Activated T-cell treated with anti-CD3 and anti-CD28 coated beads, Interleukin-2, amount 50 U/mL, for 24 hours (primary cell): ENCODE data around the gene DCAF4.

Experiments used
- DNase-seq: peaks from one replicate; pipeline ENCODE4 v3.0.0-alpha.2; 2020
- H3K27ac Mint-ChIP-seq: 2 replicates; pipeline ENCODE4 v1.8.0; 2020; ENCODE audit warnings: mild to moderate bottlenecking, mixed read lengths
- H3K27me3 Mint-ChIP-seq: 2 replicates; pipeline ENCODE4 v1.8.0; 2020; ENCODE audit warnings: mixed read lengths
- H3K36me3 Mint-ChIP-seq: 2 replicates; pipeline ENCODE4 v1.8.0; 2020; ENCODE audit warnings: low read depth, mixed read lengths
- H3K4me1 Mint-ChIP-seq: 2 replicates; pipeline ENCODE4 v1.8.0; 2020; ENCODE audit warnings: low read depth, mixed read lengths
- H3K4me3 Mint-ChIP-seq: 2 replicates; pipeline ENCODE4 v1.8.0; 2020; ENCODE audit warnings: mild to moderate bottlenecking, moderate library complexity, mixed read lengths
- H3K9me3 Mint-ChIP-seq: 2 replicates; pipeline ENCODE4 v1.8.0; 2020; ENCODE audit warnings: mixed read lengths

DCAF4 gene

GRCh38 chr14:72889366-72889765 lies 36.9 kb upstream of the DCAF4 start:
- H3K27me3 Mint-ChIP-seq, result peaks cover 27% of the 10 kb centered on the region
- H3K36me3 Mint-ChIP-seq, result peaks cover 3% of the 10 kb centered on the region
- peaks cover 21% of the 10 kb centered on the region for H3K4me1 Mint-ChIP-seq
- DNase-seq, result no peak
- H3K9me3 Mint-ChIP-seq, result no peaks in the 10 kb centered on the region
- H3K4me3 Mint-ChIP-seq, result no peak overlapping the region
- no peak overlapping the region for H3K27ac Mint-ChIP-seq

GRCh38 chr14:72891666-72892102 lies 34.6 kb upstream of the DCAF4 start:
- peaks cover 41% of the 10 kb centered on the region for H3K27me3 Mint-ChIP-seq

GRCh38 chr14:72892103-72892878 lies 34.0 kb upstream of the DCAF4 start:
- Mint-ChIP-seq H3K4me3 (peak overlapping the region; percentile 81), H3K36me3 (peaks cover 3% of the 10 kb centered on the region), H3K9me3 (no peaks in the 10 kb centered on the region), H3K27ac (peak overlapping the region; percentile 59), H3K27me3 (peaks cover 46% of the 10 kb centered on the region), H3K4me1 (peaks cover 29% of the 10 kb centered on the region)
- peak; percentile 50 for DNase-seq

More at GRCh38 chr14:72891666-72892102, 34.6 kb upstream of the DCAF4 start:
- Mint-ChIP-seq H3K36me3 (peaks cover 3% of the 10 kb centered on the region), H3K4me1 (peaks cover 29% of the 10 kb centered on the region), H3K9me3 (no peaks in the 10 kb centered on the region), H3K4me3 (peak overlapping the region; percentile 81), H3K27ac (no peak overlapping the region)
- DNase-seq, result no peak

GRCh38 chr14:72892879-72893635 lies 33.2 kb upstream of the DCAF4 start:
- Mint-ChIP-seq H3K4me1 (peaks cover 29% of the 10 kb centered on the region), H3K4me3 (peak overlapping the region; percentile 81), H3K36me3 (peaks cover 3% of the 10 kb centered on the region), H3K9me3 (no peaks in the 10 kb centered on the region), H3K27me3 (peaks cover 50% of the 10 kb centered on the region), H3K27ac (peak overlapping the region; percentile 59)
- peak; percentile 67 for DNase-seq

- Mint-ChIP-seq H3K4me3 (peak within 1 kb of the TSS; percentile 90), H3K27ac (peak within 1 kb of the TSS; percentile 74), H3K36me3 (peaks cover 3% of the 10 kb centered on the region), H3K9me3 (no peaks in the 10 kb centered on the region), H3K27me3 (peaks cover 50% of the 10 kb centered on the region), H3K4me1 (peaks cover 29% of the 10 kb centered on the region)
- peak; percentile 94 for DNase-seq
Measured at GRCh38 chr14:72893636-72894322, 32.5 kb upstream of the DCAF4 start, which contains the start of gene DPF3. DPF3 (minus strand) TSS chr14:72894101; CDS start chr14:72894088, 13 bp downstream.

- H3K4me3 Mint-ChIP-seq, result peak overlapping the region; percentile 90
- peaks cover 50% of the 10 kb centered on the region for H3K27me3 Mint-ChIP-seq
- H3K27ac Mint-ChIP-seq, result peak overlapping the region; percentile 74
- peaks cover 3% of the 10 kb centered on the region for H3K36me3 Mint-ChIP-seq
- peaks cover 29% of the 10 kb centered on the region for H3K4me1 Mint-ChIP-seq
- no peak for DNase-seq
- H3K9me3 Mint-ChIP-seq, result no peaks in the 10 kb centered on the region
Measured at GRCh38 chr14:72894323-72894622, 32.0 kb upstream of the DCAF4 start.

GRCh38 chr14:72894623-72895378 lies 31.5 kb upstream of the DCAF4 start:
- peak; percentile 48 for DNase-seq
- H3K27ac Mint-ChIP-seq, result no peak overlapping the region

GRCh38 chr14:72898448-72898847 lies 27.8 kb upstream of the DCAF4 start:
- Mint-ChIP-seq H3K4me3 (no peak overlapping the region), H3K27ac (no peak overlapping the region), H3K9me3 (no peaks in the 10 kb centered on the region), H3K36me3 (peaks cover 3% of the 10 kb centered on the region), H3K4me1 (peaks cover 16% of the 10 kb centered on the region), H3K27me3 (peaks cover 29% of the 10 kb centered on the region)
- DNase-seq, result no peak

More at GRCh38 chr14:72894623-72895378, 31.5 kb upstream of the DCAF4 start:
- Mint-ChIP-seq H3K4me3 (peak overlapping the region; percentile 90), H3K9me3 (no peaks in the 10 kb centered on the region), H3K27me3 (peaks cover 52% of the 10 kb centered on the region), H3K4me1 (peaks cover 29% of the 10 kb centered on the region), H3K36me3 (peaks cover 3% of the 10 kb centered on the region)

- H3K4me3 Mint-ChIP-seq, result no peak overlapping the region
- no peaks in the 10 kb centered on the region for H3K4me1 Mint-ChIP-seq
- peaks cover 18% of the 10 kb centered on the region for H3K27me3 Mint-ChIP-seq
- no peaks in the 10 kb centered on the region for H3K36me3 Mint-ChIP-seq
- no peaks in the 10 kb centered on the region for H3K9me3 Mint-ChIP-seq
- H3K27ac Mint-ChIP-seq, result no peak overlapping the region
- DNase-seq, result no peak
Measured at GRCh38 chr14:72901361-72901760, 24.9 kb upstream of the DCAF4 start.

GRCh38 chr14:72902801-72903530 lies 23.3 kb upstream of the DCAF4 start:
- H3K36me3 Mint-ChIP-seq, result no peaks in the 10 kb centered on the region
- H3K4me3 Mint-ChIP-seq, result no peak overlapping the region
- no peak for DNase-seq
- peaks cover 2% of the 10 kb centered on the region for H3K4me1 Mint-ChIP-seq
- H3K27ac Mint-ChIP-seq, result no peak overlapping the region
- peaks cover 13% of the 10 kb centered on the region for H3K27me3 Mint-ChIP-seq
- no peaks in the 10 kb centered on the region for H3K9me3 Mint-ChIP-seq

- Mint-ChIP-seq H3K27me3 (peaks cover 13% of the 10 kb centered on the region), H3K27ac (no peak overlapping the region), H3K4me3 (no peak overlapping the region), H3K4me1 (peaks cover 4% of the 10 kb centered on the region), H3K36me3 (no peaks in the 10 kb centered on the region), H3K9me3 (no peaks in the 10 kb centered on the region)
- no peak for DNase-seq
Measured at GRCh38 chr14:72903716-72904115, 22.5 kb upstream of the DCAF4 start.

- no peak overlapping the region for H3K27ac Mint-ChIP-seq
- no peak overlapping the region for H3K4me3 Mint-ChIP-seq
- peaks cover 13% of the 10 kb centered on the region for H3K27me3 Mint-ChIP-seq
Measured at GRCh38 chr14:72904218-72904617, 22.0 kb upstream of the DCAF4 start.

GRCh38 chr14:72904840-72905561 lies 21.3 kb upstream of the DCAF4 start:
- Mint-ChIP-seq H3K27me3 (peaks cover 11% of the 10 kb centered on the region), H3K27ac (no peak overlapping the region)

More at GRCh38 chr14:72904218-72904617, 22.0 kb upstream of the DCAF4 start:
- H3K9me3 Mint-ChIP-seq, result no peaks in the 10 kb centered on the region
- peaks cover 4% of the 10 kb centered on the region for H3K4me1 Mint-ChIP-seq
- no peaks in the 10 kb centered on the region for H3K36me3 Mint-ChIP-seq
- DNase-seq, result no peak

More at GRCh38 chr14:72904840-72905561, 21.3 kb upstream of the DCAF4 start:
- peak; percentile 63 for DNase-seq
- Mint-ChIP-seq H3K4me1 (peaks cover 4% of the 10 kb centered on the region), H3K4me3 (no peak overlapping the region), H3K9me3 (no peaks in the 10 kb centered on the region), H3K36me3 (no peaks in the 10 kb centered on the region)
